HCEC 1CT (cell line): ENCODE results near the gene OR1B1.
"Not testable (repeated sequence)": the region's sequence is repeated elsewhere in the genome, so short reads cannot be mapped to it uniquely, and the experiment has no call there.

Source experiments
- DNase-seq: peaks from one replicate; pipeline ENCODE4 v3.0.0-alpha.2; 2017

The OR1B1 gene

DNA sequence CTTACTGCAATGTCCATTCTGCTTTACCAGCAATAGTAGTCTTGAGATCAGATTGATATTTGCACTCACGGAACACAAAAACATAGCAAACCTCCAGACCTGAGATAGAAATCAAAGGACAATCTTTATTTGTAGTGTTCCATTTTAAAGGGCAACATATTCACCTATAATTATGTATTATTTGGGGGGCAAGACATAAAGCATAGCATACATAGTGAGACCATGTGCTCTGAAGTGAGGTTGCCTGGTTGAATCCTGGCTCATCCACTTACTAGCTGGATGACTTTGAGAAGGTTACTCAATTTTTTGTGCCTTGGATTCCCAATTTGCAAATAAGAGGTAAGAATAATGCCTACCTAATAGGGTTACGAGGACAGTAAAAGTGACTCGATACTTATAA, at the start of gene OR1B1:
Gene OR1B1, minus strand, starts transcription at position 101 of the 400 bp plus-strand sequence.
- DNase-seq: no peak

GRCh38 chr9:122695696-122696095, 38.3 kb upstream of the OR1B1 start:
- peak; percentile 32 for DNase-seq

GRCh38 chr9:122684851-122685250, 27.4 kb upstream of the OR1B1 start:
- DNase-seq: no peak

GRCh38 chr9:122672481-122672880, 15.1 kb upstream of the OR1B1 start:
- no peak for DNase-seq

GRCh38 chr9:122661416-122661815, 4.0 kb upstream of the OR1B1 start, which contains the start of gene OR1L1:
TSS of gene OR1L1 (plus strand) at chr9:122661716. CDS start at chr9:122661716, 0 bp downstream.
- DNase-seq: no peak

- no peak for DNase-seq
These were observed 1.0 kb downstream of the OR1B1 start for GRCh38 chr9:122656378-122656777.

DNA sequence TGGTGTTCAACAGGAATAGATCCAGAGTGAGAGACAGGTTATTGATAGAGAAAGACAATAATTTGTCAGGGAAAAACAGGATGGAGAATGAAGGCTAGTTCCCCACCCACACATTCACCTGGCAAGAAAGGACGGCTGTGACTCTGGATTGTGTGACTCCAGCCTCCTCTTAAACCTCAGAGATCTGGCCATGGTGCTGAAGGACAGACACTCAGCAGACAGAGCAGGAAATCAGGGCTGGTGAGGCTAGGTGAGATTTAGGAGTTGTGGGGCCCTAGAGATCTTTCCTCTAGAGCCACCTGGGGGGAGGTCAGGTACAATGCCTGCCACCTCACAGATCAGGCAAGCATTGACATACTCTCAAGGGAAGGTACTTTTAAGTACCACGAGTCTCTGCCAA, 15.2 kb downstream of the OR1B1 start:
- DNase-seq: no peak

DNA sequence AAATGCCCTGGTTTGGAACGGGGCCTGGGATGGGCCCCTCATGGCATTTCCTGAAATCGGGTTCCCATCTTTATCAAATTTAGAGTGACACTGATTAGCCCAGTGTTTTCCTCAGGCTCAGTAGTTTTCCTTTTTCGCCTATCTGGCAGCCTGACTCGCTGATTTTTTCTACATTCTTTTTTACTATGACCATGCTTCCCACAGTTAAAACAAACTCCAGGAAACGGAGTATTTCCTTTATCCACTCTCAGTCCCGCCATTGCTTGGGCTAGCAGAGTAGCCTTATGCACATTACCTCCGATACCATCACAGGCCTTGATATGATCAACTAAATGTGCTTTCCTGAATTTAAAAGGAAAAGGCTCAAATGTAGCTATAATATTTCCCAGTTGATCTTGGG, 37.4 kb downstream of the OR1B1 start:
- no peak for DNase-seq

GRCh38 chr9:122614362-122614761, 43.1 kb downstream of the OR1B1 start, which contains the start of gene OR1Q1:
TSS of gene OR1Q1 (plus strand) at chr9:122614738. CDS start at chr9:122614738, 0 bp downstream.
- DNase-seq: no peak

DNA sequence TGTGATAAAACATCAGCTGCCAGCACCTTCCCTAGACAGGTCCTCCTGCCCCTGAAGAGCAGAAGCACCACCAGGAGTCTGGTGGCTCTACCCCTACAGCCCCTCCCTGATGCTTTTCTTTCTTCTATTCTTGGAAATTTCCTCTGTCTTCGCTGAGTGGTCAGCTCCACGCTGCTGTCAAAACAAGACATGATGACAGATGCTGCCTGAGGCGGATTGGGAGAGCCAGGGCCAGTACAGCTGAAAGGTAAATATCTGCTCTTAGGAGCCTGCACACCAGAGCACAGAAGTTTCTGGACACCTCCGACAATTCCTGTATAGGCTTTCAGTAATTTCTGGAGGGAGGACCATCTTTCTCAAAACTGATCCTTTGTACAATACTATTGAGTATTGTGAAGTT, 47.6 kb downstream of the OR1B1 start:
- DNase-seq: no peak

GRCh38 chr9:122606587-122606986, 50.8 kb downstream of the OR1B1 start:
- no peak for DNase-seq

DNA sequence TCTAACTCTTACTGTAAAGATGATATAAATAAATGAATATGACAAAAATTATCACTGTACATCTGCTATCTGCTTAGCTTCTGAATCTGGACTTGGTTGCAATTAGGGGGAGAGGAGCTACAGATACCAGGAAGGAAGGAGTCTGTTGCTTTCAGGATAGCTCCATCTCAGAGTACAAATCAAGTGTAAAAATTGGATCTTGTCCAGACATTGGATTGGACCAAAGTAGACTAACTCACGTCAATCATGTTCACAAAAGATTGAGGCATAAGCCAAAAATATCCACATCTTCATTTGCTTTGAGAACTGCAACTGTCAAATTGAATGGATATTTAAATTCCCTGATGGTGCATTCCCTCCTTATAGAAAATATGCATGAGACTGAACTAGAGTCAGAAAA, 51.7 kb downstream of the OR1B1 start:
- no peak for DNase-seq

GRCh38 chr9:122583284-122583683, 74.1 kb downstream of the OR1B1 start, which contains the start of gene OR1L8:
TSS of gene OR1L8 (minus strand) at chr9:122583384. CDS start at chr9:122568477, 14,907 bp downstream.
- DNase-seq: not testable (repeated sequence)

GRCh38 chr9:122580360-122580759, 77.1 kb downstream of the OR1B1 start:
- DNase-seq: peak; percentile 84

DNA sequence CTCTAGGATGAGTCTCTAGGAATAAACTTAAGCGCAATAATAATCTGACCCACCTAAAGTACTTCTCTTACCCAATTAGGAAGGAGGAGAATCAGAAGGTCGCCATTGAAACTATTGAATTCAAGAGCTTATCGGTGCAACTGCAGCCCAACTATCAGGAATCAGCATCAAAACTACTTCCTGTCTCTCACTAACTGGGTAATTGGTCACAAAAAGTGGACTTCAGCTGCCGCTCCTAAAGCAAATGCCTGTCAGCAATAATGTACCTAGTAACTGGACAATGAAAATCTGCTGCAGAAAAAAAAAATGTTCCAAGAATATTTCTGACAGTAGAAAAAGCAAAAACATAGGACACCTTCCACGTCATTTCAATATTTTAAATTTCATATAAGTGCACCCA, 77.6 kb downstream of the OR1B1 start:
- DNase-seq: no peak
